GM12872 (cell line): Measurements from ENCODE around the gene KIRREL3.

ENCODE experiments used
- CTCF ChIP-seq: IDR thresholded peaks from 3 replicates; pipeline ENCODE4 v1.5.1; 2011; ENCODE audit warnings: low read depth, mild to moderate bottlenecking, low read length, moderate library complexity; ENCODE audit not compliant: insufficient read depth

Gene KIRREL3

GRCh38 chr11:126663749-126664592, 336.6 kb downstream of the KIRREL3 start:
- no peak for TF ChIP-seq CTCF

GRCh38 chr11:126662035-126662790, 338.4 kb downstream of the KIRREL3 start:
- no peak for TF ChIP-seq CTCF

DNA sequence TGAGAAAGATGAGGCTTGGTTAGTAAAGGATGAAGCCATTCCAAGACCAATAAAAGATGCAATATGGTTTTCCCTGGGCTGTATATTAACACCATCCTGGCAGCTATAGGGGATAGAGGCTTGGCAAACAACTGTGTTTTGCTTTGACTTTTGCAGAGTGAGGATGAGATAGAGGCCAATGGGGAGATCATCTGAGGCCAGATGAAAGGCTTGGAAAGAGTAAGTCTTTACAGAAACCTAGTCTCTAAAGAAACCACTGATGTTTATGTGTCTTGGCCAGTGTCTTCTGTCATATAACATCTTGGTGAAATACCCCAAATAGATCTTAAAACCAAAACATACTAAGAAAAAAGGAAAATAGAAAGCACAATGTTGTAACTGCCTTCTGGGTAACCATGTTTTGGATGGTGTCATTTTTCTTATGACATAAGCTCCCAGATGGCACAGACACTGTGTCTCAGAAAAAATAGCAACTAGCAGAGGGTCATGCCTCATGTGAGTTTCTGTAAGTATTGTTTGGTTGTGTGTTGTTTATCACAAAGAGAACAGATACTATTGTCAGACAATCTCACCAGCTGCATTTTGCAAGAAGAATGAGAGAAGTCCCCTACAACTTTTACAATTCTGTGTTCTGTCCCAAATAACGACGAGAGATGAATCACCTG, 339.7 kb downstream of the KIRREL3 start:
- no peak for TF ChIP-seq CTCF

DNA sequence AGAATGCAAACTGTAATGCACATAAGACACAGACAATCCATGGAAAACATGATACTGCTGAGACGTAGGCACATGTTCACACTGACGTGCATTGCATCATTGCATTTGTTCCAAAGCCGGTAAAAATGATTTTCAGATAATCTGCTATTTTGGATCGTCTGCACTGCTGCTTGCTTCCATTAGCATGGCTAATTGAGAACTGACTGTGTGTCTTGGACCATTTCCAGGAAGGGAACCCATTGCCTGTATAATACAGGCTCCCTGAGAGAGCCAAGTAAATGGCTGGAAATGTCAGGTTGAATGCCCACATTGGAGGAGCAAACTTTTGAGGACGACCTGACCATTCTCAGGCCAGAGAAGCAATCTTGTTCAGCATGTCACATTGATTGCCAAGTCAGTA, 340.2 kb downstream of the KIRREL3 start:
- no peak for TF ChIP-seq CTCF

DNA sequence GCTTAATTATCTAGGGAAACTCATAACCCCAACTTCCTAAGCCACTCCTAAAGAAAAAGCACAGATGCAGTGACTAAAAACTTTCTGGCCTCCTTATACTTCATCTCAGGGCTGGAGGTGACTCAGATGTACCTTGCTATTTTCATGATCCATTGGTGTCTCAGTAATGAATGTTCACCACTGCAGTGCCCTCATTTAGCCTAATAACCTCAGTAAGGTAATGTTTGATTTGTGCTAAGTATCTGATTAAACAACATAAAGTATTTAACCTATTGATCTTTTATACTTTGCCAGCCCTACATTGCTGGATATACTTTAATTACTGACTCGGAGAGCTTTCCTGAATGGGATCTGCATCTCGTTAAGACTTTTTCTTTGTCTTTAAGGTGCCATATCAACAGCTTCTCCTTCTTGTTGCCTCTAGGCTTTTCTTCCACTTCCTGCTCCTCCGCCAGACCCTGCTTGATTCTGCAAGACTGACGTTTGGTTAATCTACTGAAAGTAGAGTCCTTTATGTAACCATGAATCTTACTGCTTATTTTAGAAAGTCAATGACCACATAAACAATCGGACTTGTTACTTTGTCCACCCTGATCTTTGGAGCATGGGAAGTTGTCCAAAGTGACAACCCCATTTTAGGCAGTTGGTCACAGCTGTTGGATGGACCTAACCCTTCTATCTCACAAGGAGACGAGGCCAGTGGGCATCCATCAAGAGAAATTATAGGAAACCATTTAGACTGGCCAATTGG, 342.1 kb downstream of the KIRREL3 start:
- TF ChIP-seq CTCF, result no peak

DNA sequence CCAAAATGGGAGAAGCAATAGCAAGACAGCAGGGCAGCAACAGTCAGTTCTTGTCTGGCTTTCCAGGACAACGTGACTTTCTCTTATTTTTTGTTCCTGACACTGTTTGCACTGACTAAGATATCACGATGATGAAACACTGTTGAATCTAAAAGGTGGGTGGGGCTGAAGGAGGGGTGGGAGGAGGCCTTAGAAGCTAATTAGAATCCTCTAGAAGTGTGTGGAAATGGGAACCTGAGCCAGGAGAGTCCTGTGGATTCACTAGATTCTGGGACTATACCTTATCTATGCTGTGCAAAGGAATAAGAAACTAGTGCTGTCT, 344.8 kb downstream of the KIRREL3 start:
- no peak for TF ChIP-seq CTCF
